HCT116 (cell line): ENCODE measurements around the gene OSTF1. TPM values are rescaled to one million over a fixed set of nuclear protein-coding genes. Genes with fewer than 3 reads are reported as not detected.

Source experiments
- ATAC-seq: fragments of 200-7000 bp; cut with Tn5 transposase; 2 replicates; pipeline ENCODE4 v1.9.1; 2020; ENCODE audit warnings: mild to moderate bottlenecking, moderate library complexity
- BruUV-seq: library from RNA; stranded (reverse); fragments of 400-500 nt; replicated peaks from 2 replicates; lab custom pipeline; 2021; lab: Mats Ljungman, UMichigan
- CTCF ChIA-PET: fragments of 300-600 bp; sonication (Branson Sonifier 250); formaldehyde crosslinking; loops from one replicate; lab custom pipeline; 2021; ENCODE audit warnings: antibody characterized with exemption; lab: Charles Lee
- POLR2A ChIA-PET: fragments of 300-600, 350-600 bp; sonication (Branson Sonifier 250); formaldehyde crosslinking; loops from one replicate; lab custom pipeline; 2021; ENCODE audit warnings: antibody characterized with exemption; lab: Charles Lee
- RAD21 ChIA-PET, 2 experiments: fragments of 300-600 bp; sonication (Branson Sonifier 250); formaldehyde crosslinking; loops; one replicate each; lab custom pipeline; 2023; ENCODE audit warnings: low total read pairs in 2 of 2; ENCODE audit not compliant: uncharacterized antibody in 2 of 2, unreplicated experiment in 2 of 2, low non-redundant PET in 1 of 2; lab: Charles Lee
- DNase-seq: peaks from one replicate; pipeline ENCODE4 v3.0.0-alpha.2; 2010; ENCODE audit warnings: low read depth, low spot score
- H2AFZ ChIP-seq: fragments of 200-600 bp; shearing (Covaris generic), sonication (generic); 2 replicates; pipeline ENCODE4 v1.6.1; 2017; ENCODE audit warnings: low read depth, mixed run types, mixed read lengths, antibody characterized with exemption, low read length; ENCODE audit not compliant: poor library complexity, severe bottlenecking
- H3K27ac ChIP-seq: 2 replicates; pipeline ENCODE4 v1.5.1; 2012; ENCODE audit warnings: low read depth, low read length
- H3K27me3 ChIP-seq: fragments of 200-600 bp; sonication (generic); 2 replicates; pipeline ENCODE4 v1.6.1; 2016; ENCODE audit warnings: mixed run types, low read length, mixed read lengths; ENCODE audit not compliant: insufficient read depth
- H3K36me3 ChIP-seq, 2 experiments: fragments of 200-500 bp in 1 of 2; fragments of 200-600 bp in 1 of 2; sonication (Bioruptor generic) in 1 of 2; sonication (generic) in 1 of 2; 2 replicates each; pipeline versions ENCODE4 v1.5.1 to v1.6.1; 2014 to 2016; ENCODE audit warnings: low read length in 2 of 2, inconsistent platforms in 1 of 2, mixed read lengths in 1 of 2, mixed run types in 1 of 2; ENCODE audit not compliant: insufficient read depth in 2 of 2, control insufficient read depth in 1 of 2
- H3K4me1 ChIP-seq, 2 experiments: fragments of 200-600 bp in 1 of 2; sonication (generic) in 1 of 2; 2 replicates each; pipeline versions ENCODE4 v1.5.1 to v1.6.1; 2012 to 2017; ENCODE audit warnings: low read length in 2 of 2, inconsistent platforms in 1 of 2, mild to moderate bottlenecking in 1 of 2, mixed read lengths in 1 of 2, mixed run types in 1 of 2, moderate library complexity in 1 of 2; ENCODE audit not compliant: insufficient read depth in 2 of 2, control insufficient read depth in 1 of 2
- H3K4me2 ChIP-seq: fragments of 200-600 bp; sonication (generic); 2 replicates; pipeline ENCODE4 v1.6.1; 2017; ENCODE audit warnings: mixed run types, low read length, mixed read lengths
- H3K4me3 ChIP-seq, 2 experiments: fragments of 200-600 bp in 1 of 2; sonication (generic) in 1 of 2; replicated peaks in 1 of 2; 2 replicates each; pipeline ENCODE4 v1.5.1; 2011 to 2016; ENCODE audit warnings: low read length in 2 of 2, control low read depth in 1 of 2, low read depth in 1 of 2, mild to moderate bottlenecking in 1 of 2, mixed read lengths in 1 of 2, mixed run types in 1 of 2
- H3K79me2 ChIP-seq: fragments of 200-600 bp; sonication (generic); 2 replicates; pipeline ENCODE4 v1.6.1; 2017; ENCODE audit warnings: mild to moderate bottlenecking, mixed run types, low read length, moderate library complexity, mixed read lengths; ENCODE audit not compliant: insufficient read depth
- H3K9ac ChIP-seq: fragments of 200-600 bp; sonication (generic); 2 replicates; pipeline ENCODE4 v1.6.1; 2016; ENCODE audit warnings: low read length, mixed read lengths
- H3K9me2 ChIP-seq: fragments of 200-600 bp; sonication (generic), shearing (Covaris generic); 2 replicates; pipeline ENCODE4 v1.6.1; 2017; ENCODE audit warnings: mixed run types, mild to moderate bottlenecking, moderate library complexity; ENCODE audit not compliant: insufficient read depth
- H3K9me3 ChIP-seq, 2 experiments: fragments of 200-500 bp in 1 of 2; fragments of 200-600 bp in 1 of 2; sonication (Bioruptor generic) in 1 of 2; sonication (generic) in 1 of 2; 2 replicates each; pipeline ENCODE4 v1.6.1; 2014 to 2017; ENCODE audit warnings: low read length in 2 of 2, mixed read lengths in 2 of 2, inconsistent platforms in 1 of 2, low read depth in 1 of 2, mild to moderate bottlenecking in 1 of 2, mixed run types in 1 of 2, moderate library complexity in 1 of 2; ENCODE audit not compliant: control insufficient read depth in 1 of 2, insufficient read depth in 1 of 2
- H4K20me1 ChIP-seq: fragments of 200-600 bp; sonication (generic), shearing (Covaris generic); 2 replicates; pipeline ENCODE4 v1.6.1; 2017; ENCODE audit warnings: mixed run types, mild to moderate bottlenecking, moderate library complexity; ENCODE audit not compliant: insufficient read depth
- CEBPB ChIP-seq: IDR thresholded peaks from 2 replicates; pipeline ENCODE4 v1.6.1; 2012; ENCODE audit warnings: low read depth
- CTCF ChIP-seq, 3 experiments: fragments of 200-600 bp in 1 of 3; sonication (generic) in 1 of 3; IDR thresholded peaks in 2 of 3; conservative IDR thresholded peaks in 1 of 3; 2 replicates each; pipeline ENCODE4 v1.5.1; 2012 to 2017; ENCODE audit warnings: low read depth in 2 of 3, low read length in 2 of 3, antibody characterized with exemption in 1 of 3, borderline replicate concordance in 1 of 3, control low read depth in 1 of 3, mild to moderate bottlenecking in 1 of 3, mixed read lengths in 1 of 3, mixed run types in 1 of 3, moderate library complexity in 1 of 3; ENCODE audit not compliant: insufficient read depth in 1 of 3
- EZH2 ChIP-seq: fragments of 200-600 bp; sonication (generic); IDR thresholded peaks from 2 replicates; pipeline ENCODE4 v1.6.1; 2017; ENCODE audit warnings: antibody characterized with exemption, mixed run types
- EZH2phosphoT487 ChIP-seq: fragments of 200-600 bp; IDR thresholded peaks from 2 replicates; pipeline ENCODE4 v1.6.1; 2018; ENCODE audit warnings: antibody characterized with exemption, borderline replicate concordance
- FOSL1 ChIP-seq: IDR thresholded peaks from 2 replicates; pipeline ENCODE4 v1.6.1; 2012; ENCODE audit warnings: low read depth
- JUND ChIP-seq: IDR thresholded peaks from 2 replicates; pipeline ENCODE4 v1.6.1; 2012
- POLR2AphosphoS5 ChIP-seq: IDR thresholded peaks from 2 replicates; pipeline ENCODE4 v1.6.1; 2011; ENCODE audit warnings: mild to moderate bottlenecking, low read depth, low read length, moderate library complexity
- SIN3A ChIP-seq: IDR thresholded peaks from 2 replicates; pipeline ENCODE4 v1.6.1; 2012; ENCODE audit warnings: low read depth
- SP1 ChIP-seq: IDR thresholded peaks from 2 replicates; pipeline ENCODE4 v1.6.1; 2012; ENCODE audit warnings: low read depth
- SRF ChIP-seq: IDR thresholded peaks from 2 replicates; pipeline ENCODE4 v1.6.1; 2012; ENCODE audit warnings: low read depth
- YY1 ChIP-seq: IDR thresholded peaks from 2 replicates; pipeline ENCODE4 v1.6.1; 2011; ENCODE audit warnings: low read length, low read depth, moderate library complexity, mild to moderate bottlenecking; ENCODE audit not compliant: insufficient replicate concordance; ENCODE audit errors: extremely low read depth
- ZBTB33 ChIP-seq: IDR thresholded peaks from 2 replicates; pipeline ENCODE4 v1.6.1; 2011; ENCODE audit warnings: mild to moderate bottlenecking, low read length, moderate library complexity; ENCODE audit not compliant: insufficient replicate concordance; ENCODE audit errors: extremely low read depth
- ZFX ChIP-seq: fragments of 450-650 bp; IDR thresholded peaks from 2 replicates; pipeline ENCODE4 v1.6.1; 2017
- ZNF274 ChIP-seq: fragments of 200-500 bp; sonication (Bioruptor generic); IDR thresholded peaks from 2 replicates; pipeline ENCODE4 v1.6.1; 2014; ENCODE audit warnings: mild to moderate bottlenecking, low read depth, low read length, inconsistent platforms
- intact Hi-C: fragments of 100-400 bp; cut with micrococcal nuclease; formaldehyde crosslinking; loops from 2 replicates; pipeline ENCODE4 v1.10.0; 2022
- total RNA-seq: library from RNA; stranded (reverse); gene quantifications from one replicate; pipeline ENCODE4 v1.2.1, GENCODE V29; 2021; ENCODE audit not compliant: unreplicated experiment
- TF ChIP-seq, protein P1 (sequence below): IDR thresholded peaks from 2 replicates; pipeline ENCODE4 v1.6.1; 2012

Gene OSTF1
- total RNA-seq, 1 experiment from 2014 or later = 20.7 TPM

- no peak for TF ChIP-seq ZNF274
- TF ChIP-seq SIN3A = no peak
- no peak for TF ChIP-seq FOSL1
- TF ChIP-seq SRF = no peak
- no peak for TF ChIP-seq JUND
- no peak for TF ChIP-seq EZH2phosphoT487
- no peak for TF ChIP-seq ZBTB33
- TF ChIP-seq, protein P1, sequence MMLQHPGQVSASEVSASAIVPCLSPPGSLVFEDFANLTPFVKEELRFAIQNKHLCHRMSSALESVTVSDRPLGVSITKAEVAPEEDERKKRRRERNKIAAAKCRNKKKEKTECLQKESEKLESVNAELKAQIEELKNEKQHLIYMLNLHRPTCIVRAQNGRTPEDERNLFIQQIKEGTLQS = no peak
- TF ChIP-seq ZFX = no peak
- no peaks in the 10 kb centered on the region for H4K20me1 ChIP-seq
- H3K9ac ChIP-seq = no peak overlapping the region
- ATAC-seq (no peak), DNase-seq (no peak)
- H3K27ac ChIP-seq = no peak overlapping the region
- H3K9me2 ChIP-seq = no peaks in the 10 kb centered on the region
- ChIA-PET CTCF (no interaction called here), POLR2A (no interaction called here), RAD21 (no interaction called here)
- no peaks in the 10 kb centered on the region for H3K4me1 ChIP-seq
- no TSS peak for BruUV-seq
- H2AFZ ChIP-seq = no peak overlapping the region
- intact Hi-C loops = no loop called here
- H3K9me3 ChIP-seq = no peaks in the 10 kb centered on the region
- H3K36me3 ChIP-seq = no peaks in the 10 kb centered on the region
- no peak overlapping the region for H3K4me2 ChIP-seq
- H3K27me3 ChIP-seq = no peaks in the 10 kb centered on the region
- no peak overlapping the region for H3K4me3 ChIP-seq
- H3K79me2 ChIP-seq = no peaks in the 10 kb centered on the region
These were observed 40.2 kb downstream of the OSTF1 start for GRCh38 chr9:75128535-75128934.

- H3K4me2 ChIP-seq = no peak overlapping the region
- H3K36me3 ChIP-seq = no peaks in the 10 kb centered on the region
- no peaks in the 10 kb centered on the region for H3K4me1 ChIP-seq
- ATAC-seq = no peak
- H3K79me2 ChIP-seq = no peaks in the 10 kb centered on the region
- ChIA-PET POLR2A (no interaction called here), CTCF (no interaction called here), RAD21 (no interaction called here)
- TF ChIP-seq YY1 (no peak), EZH2 (no peak), SP1 (no peak), JUND (no peak), CEBPB (no peak), SRF (no peak), POLR2AphosphoS5 (no peak), CTCF (IDR thresholded peaks at IDR 0.05 in 2 of 3, conservative IDR thresholded peaks at IDR 0.05 in 1 of 3; ENCODE audit: borderline replicate concordance in 1 of 3, insufficient read depth in 1 of 3, low read depth in 2 of 3, low read length in 2 of 3) (no peak)
- TF ChIP-seq, protein P1 = no peak
- H3K9ac ChIP-seq = no peak overlapping the region
- no TSS peak for BruUV-seq
- H3K4me3 ChIP-seq = no peak overlapping the region
- H3K27ac ChIP-seq = no peak overlapping the region
- no peaks in the 10 kb centered on the region for H4K20me1 ChIP-seq
- no peaks in the 10 kb centered on the region for H3K9me3 ChIP-seq
- intact Hi-C loops = no loop called here
- no peak for DNase-seq
- H2AFZ ChIP-seq = no peak overlapping the region
- H3K27me3 ChIP-seq = no peaks in the 10 kb centered on the region
- H3K9me2 ChIP-seq = no peaks in the 10 kb centered on the region
These were observed 41.9 kb downstream of the OSTF1 start for GRCh38 chr9:75130172-75130571.
